Measurements from ENCODE around the gene LRWD1.

- TF ChIP-seq, protein P1, sequence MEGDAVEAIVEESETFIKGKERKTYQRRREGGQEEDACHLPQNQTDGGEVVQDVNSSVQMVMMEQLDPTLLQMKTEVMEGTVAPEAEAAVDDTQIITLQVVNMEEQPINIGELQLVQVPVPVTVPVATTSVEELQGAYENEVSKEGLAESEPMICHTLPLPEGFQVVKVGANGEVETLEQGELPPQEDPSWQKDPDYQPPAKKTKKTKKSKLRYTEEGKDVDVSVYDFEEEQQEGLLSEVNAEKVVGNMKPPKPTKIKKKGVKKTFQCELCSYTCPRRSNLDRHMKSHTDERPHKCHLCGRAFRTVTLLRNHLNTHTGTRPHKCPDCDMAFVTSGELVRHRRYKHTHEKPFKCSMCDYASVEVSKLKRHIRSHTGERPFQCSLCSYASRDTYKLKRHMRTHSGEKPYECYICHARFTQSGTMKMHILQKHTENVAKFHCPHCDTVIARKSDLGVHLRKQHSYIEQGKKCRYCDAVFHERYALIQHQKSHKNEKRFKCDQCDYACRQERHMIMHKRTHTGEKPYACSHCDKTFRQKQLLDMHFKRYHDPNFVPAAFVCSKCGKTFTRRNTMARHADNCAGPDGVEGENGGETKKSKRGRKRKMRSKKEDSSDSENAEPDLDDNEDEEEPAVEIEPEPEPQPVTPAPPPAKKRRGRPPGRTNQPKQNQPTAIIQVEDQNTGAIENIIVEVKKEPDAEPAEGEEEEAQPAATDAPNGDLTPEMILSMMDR (IDR thresholded peaks at IDR 0.05) = no peak
- TF ChIP-seq JUND (IDR thresholded peaks at IDR 0.05) = no peak
- TF ChIP-seq, protein P2, sequence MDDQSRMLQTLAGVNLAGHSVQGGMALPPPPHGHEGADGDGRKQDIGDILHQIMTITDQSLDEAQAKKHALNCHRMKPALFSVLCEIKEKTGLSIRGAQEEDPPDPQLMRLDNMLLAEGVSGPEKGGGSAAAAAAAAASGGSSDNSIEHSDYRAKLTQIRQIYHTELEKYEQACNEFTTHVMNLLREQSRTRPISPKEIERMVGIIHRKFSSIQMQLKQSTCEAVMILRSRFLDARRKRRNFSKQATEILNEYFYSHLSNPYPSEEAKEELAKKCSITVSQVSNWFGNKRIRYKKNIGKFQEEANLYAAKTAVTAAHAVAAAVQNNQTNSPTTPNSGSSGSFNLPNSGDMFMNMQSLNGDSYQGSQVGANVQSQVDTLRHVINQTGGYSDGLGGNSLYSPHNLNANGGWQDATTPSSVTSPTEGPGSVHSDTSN (IDR thresholded peaks at IDR 0.05) = no peak
- no peak for TF ChIP-seq NRF1 (IDR thresholded peaks at IDR 0.05; ENCODE audit: low read depth, low read length)
Measured at GRCh38 chr7:102447311-102447710, 17.5 kb upstream of the LRWD1 start.
